WERI-Rb-1 (cell line): ENCODE measurements around the gene PLA2G4E.

ENCODE experiments used
- DNase-seq: peaks from one replicate; pipeline ENCODE4 v3.0.0-alpha.2; 2020
- H3K27ac ChIP-seq: fragments of 250-450 bp; sonication (Bioruptor Pico); 2 replicates; pipeline ENCODE4 v1.5.1; 2020; ENCODE audit warnings: mild to moderate bottlenecking, moderate library complexity
- H3K27me3 ChIP-seq: fragments of 250-450 bp; sonication (Bioruptor Pico); 2 replicates; pipeline ENCODE4 v1.5.1; 2021; ENCODE audit warnings: mild to moderate bottlenecking, low read depth, moderate library complexity; ENCODE audit not compliant: insufficient read depth, severe bottlenecking
- H3K36me3 ChIP-seq: fragments of 250-450 bp; sonication (Bioruptor Pico); 2 replicates; pipeline ENCODE4 v1.5.1; 2020; ENCODE audit warnings: mild to moderate bottlenecking, moderate library complexity
- H3K4me3 ChIP-seq: 2 replicates; pipeline ENCODE4 v1.5.1; 2011; ENCODE audit warnings: low read depth, mild to moderate bottlenecking, control low read depth, low read length
- H3K9me3 ChIP-seq: fragments of 250-450 bp; sonication (Bioruptor Pico); 2 replicates; pipeline ENCODE4 v1.5.1; 2021; ENCODE audit warnings: mild to moderate bottlenecking, moderate library complexity; ENCODE audit not compliant: severe bottlenecking
- TF ChIP-seq, protein P1 (sequence below): IDR thresholded peaks from 2 replicates; pipeline ENCODE4 v1.5.1; 2011; ENCODE audit warnings: low read depth, mild to moderate bottlenecking, control low read depth, inconsistent platforms, low read length

Gene PLA2G4E

DNA sequence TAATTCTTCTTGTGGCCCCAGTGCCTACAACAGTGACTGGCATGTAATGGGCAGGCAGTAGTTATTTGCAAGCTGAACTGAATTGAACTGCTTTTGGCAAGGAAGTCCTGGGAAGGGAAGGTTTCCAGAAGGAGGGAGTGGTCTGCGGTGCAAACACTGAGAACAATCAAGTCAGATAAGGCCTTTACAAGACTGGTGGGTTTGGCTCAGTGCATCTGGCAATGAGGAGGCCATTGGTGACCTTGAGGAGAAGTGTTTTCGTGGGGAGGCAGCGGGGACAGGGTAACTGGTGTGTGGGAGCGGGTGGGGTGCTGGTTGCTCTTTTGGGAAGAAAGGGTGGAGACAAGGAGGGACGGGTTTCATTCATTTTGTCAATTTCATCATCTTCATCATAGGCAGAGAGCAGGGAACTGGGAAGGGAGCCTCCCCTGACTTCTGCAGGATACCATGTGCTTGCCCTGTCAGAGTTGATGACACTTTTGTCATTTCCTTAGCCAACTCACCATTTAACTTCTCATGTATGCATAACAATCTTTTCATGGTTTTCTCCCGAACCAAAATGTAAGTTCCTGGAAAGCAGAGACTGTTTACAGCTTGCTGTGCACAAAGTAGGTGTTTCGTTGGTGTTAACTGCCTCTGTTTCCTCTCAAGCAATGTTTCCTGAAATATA is 40.1 kb downstream of the PLA2G4E start:
- Histone ChIP-seq H3K36me3 (no peaks in the 10 kb centered on the region), H3K9me3 (no peaks in the 10 kb centered on the region), H3K27ac (no peak overlapping the region), H3K27me3 (no peaks in the 10 kb centered on the region), H3K4me3 (no peak overlapping the region)
- no peak for DNase-seq
- TF ChIP-seq, protein P1, sequence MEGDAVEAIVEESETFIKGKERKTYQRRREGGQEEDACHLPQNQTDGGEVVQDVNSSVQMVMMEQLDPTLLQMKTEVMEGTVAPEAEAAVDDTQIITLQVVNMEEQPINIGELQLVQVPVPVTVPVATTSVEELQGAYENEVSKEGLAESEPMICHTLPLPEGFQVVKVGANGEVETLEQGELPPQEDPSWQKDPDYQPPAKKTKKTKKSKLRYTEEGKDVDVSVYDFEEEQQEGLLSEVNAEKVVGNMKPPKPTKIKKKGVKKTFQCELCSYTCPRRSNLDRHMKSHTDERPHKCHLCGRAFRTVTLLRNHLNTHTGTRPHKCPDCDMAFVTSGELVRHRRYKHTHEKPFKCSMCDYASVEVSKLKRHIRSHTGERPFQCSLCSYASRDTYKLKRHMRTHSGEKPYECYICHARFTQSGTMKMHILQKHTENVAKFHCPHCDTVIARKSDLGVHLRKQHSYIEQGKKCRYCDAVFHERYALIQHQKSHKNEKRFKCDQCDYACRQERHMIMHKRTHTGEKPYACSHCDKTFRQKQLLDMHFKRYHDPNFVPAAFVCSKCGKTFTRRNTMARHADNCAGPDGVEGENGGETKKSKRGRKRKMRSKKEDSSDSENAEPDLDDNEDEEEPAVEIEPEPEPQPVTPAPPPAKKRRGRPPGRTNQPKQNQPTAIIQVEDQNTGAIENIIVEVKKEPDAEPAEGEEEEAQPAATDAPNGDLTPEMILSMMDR, result no peak

GRCh38 chr15:41979493-41980266 is 41.2 kb downstream of the PLA2G4E start:
- no peaks in the 10 kb centered on the region for H3K9me3 ChIP-seq
- TF ChIP-seq, protein P1, result no peak
- no peak for DNase-seq

GRCh38 chr15:41978534-41978933 is 42.3 kb downstream of the PLA2G4E start:
- DNase-seq, result no peak
- no peak overlapping the region for H3K4me3 ChIP-seq
- H3K9me3 ChIP-seq, result no peaks in the 10 kb centered on the region
- H3K27me3 ChIP-seq, result no peaks in the 10 kb centered on the region
- TF ChIP-seq, protein P1, result no peak
- no peak overlapping the region for H3K27ac ChIP-seq
- H3K36me3 ChIP-seq, result no peaks in the 10 kb centered on the region

More at GRCh38 chr15:41979493-41980266, 41.2 kb downstream of the PLA2G4E start:
- Histone ChIP-seq H3K27ac (no peak overlapping the region), H3K27me3 (no peaks in the 10 kb centered on the region), H3K36me3 (no peaks in the 10 kb centered on the region), H3K4me3 (no peak overlapping the region)

DNA sequence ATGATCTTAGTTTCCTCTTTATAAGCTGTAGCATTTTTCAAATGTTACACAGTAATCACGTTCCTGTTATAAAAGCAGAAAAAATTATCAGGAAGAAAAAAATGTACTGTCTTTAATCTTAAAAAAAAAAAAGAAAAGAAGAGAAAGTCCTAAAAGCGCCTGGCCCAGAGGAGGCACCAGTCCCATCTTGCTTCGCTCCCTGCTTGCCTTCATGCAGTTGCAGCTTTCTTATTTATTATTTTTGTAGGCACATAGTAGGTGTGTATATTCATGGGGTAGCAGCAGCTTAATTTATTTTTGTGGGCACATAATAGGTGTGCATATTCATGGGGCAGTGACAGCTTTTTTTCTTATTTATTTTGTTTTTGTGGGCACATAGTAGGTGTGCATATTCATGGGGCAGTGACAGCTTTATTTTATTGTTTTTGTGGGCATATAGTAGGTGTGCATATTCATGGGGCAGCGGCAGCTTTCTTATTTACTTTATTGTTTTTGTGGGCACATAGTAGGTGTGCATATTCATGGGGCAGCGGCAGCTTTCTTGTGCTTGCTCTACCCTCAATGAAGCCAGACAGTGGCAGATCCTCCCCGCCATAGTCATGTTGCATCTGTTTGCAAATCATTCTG is 43.0 kb downstream of the PLA2G4E start:
- Histone ChIP-seq H3K27me3 (no peaks in the 10 kb centered on the region), H3K9me3 (no peaks in the 10 kb centered on the region), H3K4me3 (no peak overlapping the region), H3K36me3 (no peaks in the 10 kb centered on the region), H3K27ac (no peak overlapping the region)
- no peak for DNase-seq
- TF ChIP-seq, protein P1, result no peak

GRCh38 chr15:41975669-41976068 is 45.2 kb downstream of the PLA2G4E start:
- no peak overlapping the region for H3K27ac ChIP-seq
- H3K9me3 ChIP-seq, result no peaks in the 10 kb centered on the region
- no peaks in the 10 kb centered on the region for H3K36me3 ChIP-seq
- no peak for DNase-seq
- TF ChIP-seq, protein P1, result no peak
- no peaks in the 10 kb centered on the region for H3K27me3 ChIP-seq
- H3K4me3 ChIP-seq, result no peak overlapping the region
